GM18867 (cell line): Measurements from ENCODE around the gene TAS2R40.
"Not testable (repeated sequence)": the region's sequence is repeated elsewhere in the genome, so short reads cannot be mapped to it uniquely, and the experiment has no call there.

Experiments used
- ATAC-seq: cut with Tn5 transposase; IDR thresholded peaks from one replicate; pipeline ENCODE4 v1.9.1; 2021; ENCODE audit warnings: mild to moderate bottlenecking, moderate library complexity; ENCODE audit not compliant: unreplicated experiment

The TAS2R40 gene

GRCh38 chr7:143248761-143249354 lies 27.0 kb downstream of the TAS2R40 start:
- ATAC-seq: no peak

GRCh38 chr7:143250199-143250598 lies 28.4 kb downstream of the TAS2R40 start:
- ATAC-seq: no peak

- ATAC-seq: no peak
Measured at GRCh38 chr7:143250822-143251221, 29.0 kb downstream of the TAS2R40 start.

- no peak for ATAC-seq
Measured at GRCh38 chr7:143252006-143252405, 30.2 kb downstream of the TAS2R40 start.

- no peak for ATAC-seq
Measured at GRCh38 chr7:143255564-143255963, 33.7 kb downstream of the TAS2R40 start.

GRCh38 chr7:143256325-143256724 lies 34.5 kb downstream of the TAS2R40 start:
- peak; percentile 13 for ATAC-seq

GRCh38 chr7:143256932-143257331 lies 35.1 kb downstream of the TAS2R40 start:
- peak; percentile 87 for ATAC-seq

- ATAC-seq: no peak
Measured at GRCh38 chr7:143257501-143257900, 35.7 kb downstream of the TAS2R40 start.

GRCh38 chr7:143258831-143259230 lies 37.0 kb downstream of the TAS2R40 start:
- peak; percentile 45 for ATAC-seq

GRCh38 chr7:143259765-143260164 lies 37.9 kb downstream of the TAS2R40 start:
- ATAC-seq: no peak

- no peak for ATAC-seq
Measured at GRCh38 chr7:143261901-143262300, 40.1 kb downstream of the TAS2R40 start.

GRCh38 chr7:143263266-143264195 lies 41.7 kb downstream of the TAS2R40 start, which contains the start of gene GSTK1:
GSTK1 (plus strand) TSS chr7:143263441; CDS start chr7:143263514, 73 bp downstream.
- peak; percentile 97 for ATAC-seq

- not testable (repeated sequence) for ATAC-seq
Measured at GRCh38 chr7:143264196-143264568, 42.3 kb downstream of the TAS2R40 start.

GRCh38 chr7:143265017-143265693 lies 43.3 kb downstream of the TAS2R40 start:
- ATAC-seq: no peak

- ATAC-seq: no peak
Measured at GRCh38 chr7:143269251-143269650, 47.4 kb downstream of the TAS2R40 start.

- no peak for ATAC-seq
Measured at GRCh38 chr7:143271240-143271639, 49.4 kb downstream of the TAS2R40 start.
